ENCODE data around the gene ODAM. TPM values are rescaled to one million over a fixed set of nuclear protein-coding genes. Genes with fewer than 3 reads are reported as not detected.
"Not testable (repeated sequence)": the region's sequence is repeated elsewhere in the genome, so short reads cannot be mapped to it uniquely, and the experiment has no call there.

ODAM gene, protein sequence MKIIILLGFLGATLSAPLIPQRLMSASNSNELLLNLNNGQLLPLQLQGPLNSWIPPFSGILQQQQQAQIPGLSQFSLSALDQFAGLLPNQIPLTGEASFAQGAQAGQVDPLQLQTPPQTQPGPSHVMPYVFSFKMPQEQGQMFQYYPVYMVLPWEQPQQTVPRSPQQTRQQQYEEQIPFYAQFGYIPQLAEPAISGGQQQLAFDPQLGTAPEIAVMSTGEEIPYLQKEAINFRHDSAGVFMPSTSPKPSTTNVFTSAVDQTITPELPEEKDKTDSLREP
- total RNA-seq = not detected

DNA sequence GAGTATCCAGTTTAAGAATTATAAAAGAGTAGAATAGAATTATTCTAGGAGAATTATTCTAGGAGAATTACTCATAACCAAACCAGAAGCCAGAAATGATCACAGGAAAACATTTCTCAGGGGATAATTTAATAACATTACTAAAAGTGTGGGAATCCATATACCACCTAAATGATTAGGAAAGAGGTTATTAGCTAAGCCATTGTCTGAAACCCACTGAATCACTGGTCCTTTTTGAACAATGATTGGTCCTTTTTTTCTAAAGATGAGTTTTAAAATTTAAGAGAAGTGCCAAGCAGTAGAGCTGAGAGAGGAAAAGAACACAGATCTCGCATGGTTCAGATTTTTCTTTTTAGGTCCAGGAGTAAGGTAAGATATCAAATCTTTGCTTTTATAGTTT, at the start of gene ODAM:
Gene ODAM (plus strand): TSS at position 301 of the 400 bp plus-strand sequence. CDS start 819 bp downstream, outside the sequence.
- FAIRE-seq (no peak), DNase-seq (ENCODE audit: low spot score in 2 of 2) (no peak)

DNA sequence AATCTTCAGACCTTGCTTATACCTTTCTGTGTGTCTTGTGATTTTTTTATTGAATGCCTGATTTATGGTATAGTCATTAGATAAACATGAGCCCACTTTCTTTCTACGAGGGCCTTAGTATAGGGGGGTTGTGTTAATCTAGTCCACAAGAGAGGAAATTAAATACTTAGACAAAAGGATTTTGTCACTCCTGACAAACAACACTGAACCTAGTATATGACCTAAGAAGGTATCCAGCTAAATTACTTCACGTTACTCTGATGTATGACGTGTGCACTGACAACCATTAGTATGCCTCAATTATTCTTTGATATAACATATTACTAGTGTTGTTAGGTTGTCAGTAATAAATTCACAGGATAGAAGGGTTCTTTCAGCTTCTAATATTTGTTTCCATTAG, 44.3 kb upstream of the ODAM start:
- FAIRE-seq (no peak), DNase-seq (ENCODE audit: low spot score in 2 of 2) (no peak)

DNA sequence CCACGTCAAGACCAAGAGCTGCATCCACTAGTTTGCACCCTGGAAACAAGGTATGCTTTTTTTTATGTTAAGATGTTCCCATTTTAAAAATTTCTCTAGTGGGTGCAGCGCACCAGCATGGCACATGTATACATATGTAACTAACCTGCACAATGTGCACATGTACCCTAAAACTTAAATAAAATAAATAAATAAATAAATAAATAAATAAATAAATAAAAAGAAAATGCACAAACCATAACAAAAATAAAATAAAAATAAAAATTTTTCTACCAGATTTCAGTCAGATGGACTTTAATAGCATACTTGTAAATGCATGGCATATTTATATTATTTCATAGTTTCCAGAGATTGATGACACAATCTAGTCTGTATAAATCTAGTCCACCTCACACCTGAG, 43.4 kb upstream of the ODAM start:
- no peak for DNase-seq (ENCODE audit: low spot score in 2 of 2)
- FAIRE-seq = no peak

DNA sequence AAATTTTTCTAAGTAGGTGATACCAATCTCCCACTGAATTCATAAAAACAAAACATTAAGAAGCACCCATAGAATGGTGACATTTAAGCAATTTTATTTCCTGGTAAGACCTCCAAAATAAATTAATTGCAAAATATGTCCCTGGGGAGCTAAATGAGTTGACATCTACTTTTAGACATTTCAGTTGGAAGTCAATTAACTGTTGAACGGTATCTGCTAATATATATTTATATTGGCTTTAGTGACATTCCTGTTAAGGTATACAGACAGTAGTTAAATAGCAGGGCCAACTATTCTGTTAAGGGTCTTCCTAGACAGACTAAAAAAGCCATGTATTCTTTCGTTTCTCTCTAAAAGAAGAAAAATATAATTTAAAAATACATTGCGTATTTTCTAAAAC, 41.6 kb upstream of the ODAM start, which contains the start of gene PRR27:
Gene PRR27 (plus strand): TSS at position 301 of the 400 bp plus-strand sequence. CDS start 139 bp downstream, outside the sequence.
- FAIRE-seq = no peak

DNA sequence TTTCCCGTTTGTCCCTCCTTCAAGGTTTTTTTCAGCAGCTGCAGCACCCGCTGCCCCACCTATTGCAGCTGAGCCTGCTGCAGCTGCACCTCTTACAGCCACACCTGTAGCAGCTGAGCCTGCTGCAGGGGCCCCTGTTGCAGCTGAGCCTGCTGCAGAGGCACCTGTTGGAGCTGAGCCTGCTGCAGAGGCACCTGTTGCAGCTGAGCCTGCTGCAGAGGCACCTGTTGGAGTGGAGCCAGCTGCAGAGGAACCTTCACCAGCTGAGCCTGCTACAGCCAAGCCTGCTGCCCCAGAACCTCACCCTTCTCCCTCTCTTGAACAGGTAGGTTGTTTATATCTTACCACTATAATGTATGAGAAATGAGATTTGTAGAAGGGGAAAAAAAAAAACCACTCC, 36.9 kb upstream of the ODAM start:
- DNase-seq (ENCODE audit: low spot score in 2 of 2) (no peak), FAIRE-seq (no peak)

More for the DNA sequence above, 41.6 kb upstream of the ODAM start, which contains the start of gene PRR27:
- DNase-seq (ENCODE audit: low spot score in 2 of 2) = no peak

DNA sequence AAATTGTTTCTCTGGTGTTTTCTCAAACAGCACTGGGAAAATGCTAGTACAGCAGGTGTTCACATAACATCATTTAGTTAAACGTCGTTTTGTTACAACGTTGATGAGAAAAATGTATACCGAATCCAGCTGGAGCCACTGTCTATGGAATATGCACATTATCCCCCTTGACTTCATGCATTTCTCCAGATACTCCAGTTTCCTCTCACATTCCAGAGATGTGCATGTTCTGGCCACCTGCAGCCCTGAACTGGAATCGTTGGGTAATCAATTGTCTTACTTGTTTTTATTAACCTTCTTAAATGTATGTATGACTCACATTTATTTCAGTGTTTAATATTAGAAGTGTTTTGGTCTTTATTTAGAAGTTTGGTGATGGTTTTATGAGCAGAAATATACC, 18.4 kb upstream of the ODAM start:
- FAIRE-seq = no peak
- no peak for DNase-seq (ENCODE audit: low spot score in 2 of 2)

DNA sequence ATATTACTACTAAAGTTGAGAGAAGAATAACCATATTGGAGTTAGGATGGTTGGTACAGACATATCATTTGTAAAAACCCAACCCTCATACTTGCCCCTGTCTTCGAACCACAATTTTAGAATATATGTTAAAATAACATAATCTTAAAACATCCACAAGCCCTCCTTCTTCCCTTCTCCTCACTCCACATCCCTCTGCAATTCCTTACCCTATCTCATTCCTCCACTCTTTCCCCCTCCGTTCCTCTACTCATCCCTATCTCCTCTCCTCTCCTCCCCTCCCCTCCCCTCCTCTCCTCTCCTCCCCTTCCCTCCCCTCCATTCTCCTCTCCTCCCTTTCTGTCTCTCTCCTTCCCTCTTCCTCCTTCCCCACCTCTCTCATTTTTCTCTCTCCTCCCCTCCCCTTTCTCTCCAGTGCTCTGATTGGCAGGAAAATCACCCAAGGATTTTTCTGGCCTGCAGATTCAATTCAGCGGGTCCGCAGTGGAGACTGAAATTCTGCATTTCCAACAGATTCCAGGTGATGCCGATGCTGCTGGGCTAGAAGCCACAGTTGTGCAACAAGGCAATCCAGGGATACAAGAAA, 17.4 kb upstream of the ODAM start:
- FAIRE-seq = no peak
- DNase-seq (ENCODE audit: low spot score in 2 of 2) = no peak

DNA sequence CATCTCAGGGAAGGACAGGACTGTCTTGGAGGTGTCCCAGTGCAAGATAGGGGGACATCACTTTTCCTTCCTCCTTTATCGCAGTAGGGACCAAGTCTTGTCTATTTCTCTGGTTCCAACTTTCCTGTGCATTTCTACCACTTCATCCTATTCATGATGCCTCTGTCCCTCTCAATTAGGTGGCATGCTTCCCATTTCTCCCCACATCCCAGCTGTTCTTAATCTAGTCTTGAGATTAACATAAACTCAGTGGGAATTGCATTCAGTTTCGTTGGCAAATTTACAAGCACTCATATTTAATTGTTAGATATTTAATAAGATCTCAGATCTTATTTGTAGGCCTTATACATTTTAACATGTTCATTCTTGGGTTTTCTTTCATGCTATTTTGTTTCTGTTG, 15.7 kb upstream of the ODAM start:
- FAIRE-seq (no peak), DNase-seq (ENCODE audit: low spot score in 2 of 2) (no peak)

DNA sequence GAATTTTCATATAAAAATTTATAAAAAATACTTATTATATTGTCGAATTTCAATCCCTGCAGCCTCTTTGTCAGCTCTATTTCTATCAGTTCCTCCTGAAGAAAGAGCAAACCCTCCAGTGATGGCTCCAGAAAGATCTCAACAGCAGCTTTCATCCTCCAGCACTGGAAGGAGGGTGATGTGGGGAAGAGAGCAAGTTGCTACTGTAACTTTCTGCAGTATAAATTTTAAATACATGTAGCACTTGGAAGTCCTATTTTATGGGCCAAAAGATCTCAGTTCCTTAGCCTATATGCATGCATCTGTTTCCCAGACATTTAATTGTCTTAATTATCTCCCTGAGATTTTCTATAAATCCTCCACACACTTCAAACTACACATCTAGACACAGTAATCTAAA, 13.7 kb upstream of the ODAM start:
- FAIRE-seq (no peak), DNase-seq (ENCODE audit: low spot score in 2 of 2) (no peak)

DNA sequence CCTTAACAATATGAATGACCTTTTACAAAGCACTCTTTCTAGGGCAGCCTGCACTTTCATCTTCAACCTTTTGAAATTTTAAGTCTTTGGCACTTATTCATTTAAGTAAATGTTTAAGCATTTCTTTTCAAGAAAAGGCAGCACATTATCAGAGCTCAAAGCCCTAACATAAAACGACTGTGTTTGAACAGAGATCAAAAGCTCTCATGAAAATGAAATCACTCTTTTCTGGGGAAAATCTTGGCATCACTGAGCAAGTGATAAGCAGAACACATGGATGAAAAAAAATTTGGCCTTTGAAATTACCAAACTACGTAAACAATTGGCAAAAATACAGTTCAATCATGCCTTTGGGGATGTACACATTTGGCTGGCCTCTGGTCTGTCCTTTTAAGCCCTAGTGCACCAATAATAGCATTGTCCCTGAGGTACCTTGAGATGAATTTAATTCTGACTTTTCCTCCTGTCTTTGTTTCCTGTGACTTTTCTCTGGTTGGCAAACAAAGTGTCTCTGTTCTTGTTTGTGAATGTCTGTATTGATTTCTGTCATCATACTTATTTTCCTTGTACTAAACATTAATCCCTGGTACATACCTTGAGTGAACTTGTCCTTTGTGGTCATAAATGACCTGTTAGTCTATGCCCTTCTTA, 12.9 kb upstream of the ODAM start:
- DNase-seq (ENCODE audit: low spot score in 2 of 2) = no peak
- FAIRE-seq = no peak

DNA sequence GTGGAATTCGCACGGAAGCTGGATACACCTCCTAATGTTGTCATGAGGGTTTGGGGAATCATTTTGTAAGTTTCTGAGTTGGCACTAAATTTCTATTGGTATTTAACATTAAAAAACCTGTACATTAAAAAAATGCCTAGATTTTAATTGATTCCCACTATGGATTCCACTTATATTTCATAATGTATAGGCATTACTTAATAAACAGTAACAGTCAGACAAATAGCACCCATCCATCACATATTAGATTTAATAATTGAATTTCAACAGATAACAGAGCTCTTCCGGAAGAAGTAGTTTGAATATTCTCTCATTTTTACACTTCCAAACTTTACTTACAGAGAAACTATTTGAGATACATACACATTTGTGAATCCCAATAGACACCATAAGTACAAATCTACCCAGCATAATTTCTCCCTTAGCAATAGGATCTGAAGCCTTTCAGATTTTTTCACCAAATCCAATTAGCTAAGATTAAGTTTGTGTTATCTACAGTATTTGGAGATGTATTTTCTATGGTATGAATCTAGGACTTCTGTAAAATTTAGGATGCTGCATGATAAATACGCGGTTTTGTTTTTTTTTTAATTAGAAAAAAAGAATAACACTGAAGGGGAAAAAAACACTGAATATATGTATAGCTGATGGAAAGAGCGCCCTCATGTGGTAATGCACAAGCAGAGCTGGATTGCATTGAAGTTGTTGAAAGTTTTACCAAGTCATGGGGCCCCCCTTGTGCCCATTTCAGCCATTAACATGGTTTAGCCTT, 12.2 kb upstream of the ODAM start:
- no peak for DNase-seq (ENCODE audit: low spot score in 2 of 2)
- no peak for FAIRE-seq

DNA sequence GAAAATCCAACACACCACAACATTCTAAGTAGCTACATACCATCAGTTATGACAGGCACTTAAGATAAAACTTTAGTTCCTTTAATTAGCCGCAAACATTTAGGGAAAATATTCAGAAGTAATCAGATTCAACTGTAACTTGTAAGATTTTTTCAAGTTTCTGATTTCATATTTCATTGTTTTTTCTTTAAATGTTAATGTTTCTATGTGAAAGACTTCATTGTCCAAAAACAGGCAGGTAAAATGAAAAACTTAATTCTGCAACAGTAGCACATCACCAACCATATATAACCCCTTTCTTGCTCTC, 11.6 kb upstream of the ODAM start:
- no peak for DNase-seq (ENCODE audit: low spot score in 2 of 2)
- no peak for FAIRE-seq

DNA sequence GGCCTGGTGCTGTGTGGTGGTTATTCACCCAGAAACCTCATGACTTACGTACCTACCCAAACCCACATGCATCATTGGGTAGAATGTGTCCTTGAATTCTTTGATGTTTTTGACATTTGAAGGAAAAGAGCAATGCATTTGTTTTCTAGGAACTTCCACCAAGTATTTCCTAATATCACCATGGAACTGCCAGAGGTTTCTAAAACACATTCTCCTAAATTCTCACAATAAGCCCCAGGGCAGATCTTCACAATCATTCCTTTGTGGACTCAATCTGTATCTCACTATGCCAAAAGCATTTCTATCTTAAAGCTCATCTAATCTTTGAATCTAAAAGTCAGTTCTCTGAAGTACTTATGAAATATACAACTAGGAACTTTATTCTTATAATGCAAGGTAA, 8.3 kb upstream of the ODAM start:
- FAIRE-seq = no peak
- no peak for DNase-seq (ENCODE audit: low spot score in 2 of 2)

DNA sequence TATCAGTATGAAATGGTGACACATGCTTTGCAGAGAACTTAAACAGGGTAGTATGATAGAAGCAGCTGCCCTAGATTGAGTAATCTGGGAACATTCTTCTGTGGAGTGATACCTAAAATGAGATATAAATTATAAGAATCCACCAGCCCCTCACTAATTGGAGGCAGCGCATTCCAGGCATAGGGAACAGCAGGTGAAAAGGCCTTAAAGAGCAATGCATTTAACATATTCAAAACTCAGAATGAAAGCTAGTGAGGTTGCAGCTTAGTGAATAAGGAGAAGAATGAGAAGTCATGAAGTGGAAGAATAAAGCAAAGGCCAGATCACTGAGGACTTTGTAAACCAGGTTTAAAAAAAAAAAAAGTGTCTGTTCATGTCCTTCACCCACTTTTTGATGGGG, 4.9 kb upstream of the ODAM start:
- no peak for DNase-seq (ENCODE audit: low spot score in 2 of 2)
- FAIRE-seq = no peak

DNA sequence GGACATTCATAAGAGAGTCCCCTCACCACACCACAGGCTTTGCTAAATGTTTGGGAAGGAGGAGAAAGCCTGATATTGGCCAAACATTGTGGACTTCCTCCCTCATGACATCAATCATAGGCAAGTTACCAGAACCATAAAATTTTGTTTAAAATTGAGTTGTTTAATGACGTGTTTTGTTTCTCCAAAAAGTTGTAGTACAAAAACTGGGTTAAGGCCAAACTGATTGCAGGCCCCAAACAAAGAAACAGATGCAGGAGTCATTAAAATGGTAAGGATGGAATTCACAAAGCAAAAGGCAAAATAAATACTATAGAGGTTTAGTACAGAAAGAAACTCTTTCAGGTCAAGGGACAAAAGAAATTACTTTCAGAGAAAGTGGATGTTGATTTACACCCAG, 3.9 kb upstream of the ODAM start:
- no peak for FAIRE-seq
- DNase-seq (ENCODE audit: low spot score in 2 of 2) = no peak

DNA sequence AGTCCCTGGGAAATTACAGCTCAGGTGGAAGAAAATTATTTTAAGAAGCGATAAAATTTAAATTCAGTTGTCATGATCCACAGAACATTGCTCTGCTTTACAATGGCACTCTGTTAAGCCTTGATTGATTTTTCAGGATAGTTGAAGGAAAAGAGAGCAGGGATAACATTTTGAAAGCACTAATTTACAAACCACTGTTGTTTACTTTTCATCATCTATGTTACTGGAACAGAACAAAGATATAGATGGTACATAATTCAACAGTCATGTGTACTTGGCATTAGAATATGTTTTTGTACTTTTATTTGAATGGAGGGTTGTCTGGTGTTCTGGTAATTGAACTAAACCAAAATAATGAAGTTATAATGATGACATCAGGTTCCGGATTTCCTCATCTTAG, 2.6 kb upstream of the ODAM start:
- FAIRE-seq (no peak), DNase-seq (ENCODE audit: low spot score in 2 of 2) (no peak)

DNA sequence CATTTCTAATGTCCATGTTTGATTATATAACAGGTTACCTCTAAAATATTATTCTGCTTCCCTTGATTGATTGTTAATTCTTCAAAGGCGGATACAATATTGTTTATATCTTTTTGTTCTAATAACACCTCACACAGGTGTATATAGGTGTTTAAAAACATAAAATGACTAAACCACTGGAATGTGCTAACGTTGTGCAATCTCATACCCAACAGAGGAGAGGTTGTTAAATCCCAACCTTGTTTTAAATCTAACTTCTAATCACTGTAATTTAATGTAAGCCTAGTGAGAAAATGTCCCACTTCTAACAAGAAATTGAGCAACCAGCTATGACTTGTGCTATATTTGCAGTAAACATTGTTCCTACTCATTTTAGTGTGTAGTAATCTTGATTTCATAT, 1.3 kb downstream of the ODAM start:
- DNase-seq (ENCODE audit: low spot score in 2 of 2) (no peak), FAIRE-seq (no peak)

DNA sequence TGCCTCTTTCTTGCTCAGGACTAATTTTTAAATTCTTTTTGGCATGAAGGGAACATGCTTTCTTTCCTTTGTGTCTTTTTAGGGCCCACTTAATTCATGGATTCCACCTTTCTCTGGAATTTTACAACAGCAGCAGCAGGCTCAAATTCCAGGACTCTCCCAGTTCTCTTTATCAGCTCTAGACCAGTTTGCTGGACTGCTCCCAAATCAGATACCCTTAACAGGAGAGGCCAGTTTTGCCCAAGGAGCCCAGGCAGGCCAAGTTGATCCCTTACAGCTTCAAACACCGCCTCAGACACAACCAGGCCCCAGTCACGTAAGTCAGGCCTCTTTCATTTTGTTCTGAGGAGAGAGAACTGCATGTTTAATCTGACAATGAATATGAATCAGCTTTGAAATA, 2.3 kb downstream of the ODAM start:
- DNase-seq (ENCODE audit: low spot score in 2 of 2) (no peak), FAIRE-seq (no peak)

DNA sequence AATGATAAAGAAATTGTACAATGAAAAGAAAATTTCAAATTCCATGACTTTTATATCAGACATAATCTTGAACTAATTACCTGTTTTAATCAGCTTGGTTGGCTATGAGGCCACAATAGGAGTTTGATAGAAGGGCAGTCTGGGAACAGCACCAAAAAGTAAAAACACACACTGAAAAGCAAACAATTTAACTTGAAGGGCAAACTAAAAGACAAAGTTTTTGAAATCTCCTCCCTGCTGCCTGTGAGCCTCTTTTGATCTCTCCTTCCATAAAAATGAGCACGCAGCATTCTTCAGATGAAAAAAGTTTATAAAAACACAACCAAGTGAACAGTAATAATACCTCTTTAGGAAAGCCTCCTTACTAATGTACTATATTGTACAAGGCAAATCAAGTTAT, 8.1 kb downstream of the ODAM start:
- FAIRE-seq = no peak
- DNase-seq (ENCODE audit: low spot score in 2 of 2) = no peak

DNA sequence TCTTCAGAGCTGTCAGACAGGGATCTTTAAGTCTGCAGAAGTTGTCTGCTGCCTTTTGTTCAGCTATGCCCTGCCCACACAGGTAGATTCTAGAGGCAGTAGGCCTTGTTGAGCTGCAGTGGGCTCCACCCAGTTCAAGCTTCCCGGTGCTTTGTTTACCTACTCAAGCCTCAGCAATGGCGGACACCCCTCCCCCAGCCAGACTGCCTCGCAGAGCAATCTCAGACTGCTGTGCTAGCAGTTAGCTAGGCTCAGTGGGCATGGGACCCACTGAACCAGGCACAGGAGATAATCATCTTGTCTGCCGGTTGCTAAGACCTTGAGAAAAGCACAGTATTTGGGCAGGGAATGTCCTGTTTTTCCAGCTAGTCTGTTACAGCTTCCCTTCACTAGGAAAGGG, 17.2 kb downstream of the ODAM start:
- DNase-seq (ENCODE audit: low spot score in 2 of 2); FAIRE-seq: not testable (repeated sequence)

DNA sequence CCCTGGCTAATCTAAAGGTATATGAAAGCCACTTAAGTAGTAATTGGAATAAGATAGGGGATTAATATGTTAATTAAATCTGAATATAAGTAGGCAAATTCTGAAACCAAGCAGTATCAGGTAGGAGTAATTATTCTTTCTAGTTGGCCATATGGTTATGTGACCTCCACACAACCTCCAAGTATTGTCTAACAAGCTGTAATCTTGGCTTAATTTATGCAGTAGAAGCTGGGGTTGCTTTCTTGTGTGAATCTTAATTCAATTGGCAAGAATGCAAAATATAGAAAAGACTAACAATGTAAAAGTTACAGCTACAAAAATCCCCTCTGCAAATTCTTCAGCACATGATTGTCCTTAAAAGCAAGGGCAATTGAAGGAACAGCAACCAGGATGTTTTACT, 20.6 kb downstream of the ODAM start:
- not testable (repeated sequence) for DNase-seq (ENCODE audit: low spot score in 2 of 2); FAIRE-seq

Measured in frontal cortex (tissue), 4 donors.